HG02610 (cell line): ENCODE measurements around the gene IQCN.
"Not testable (repeated sequence)": the region's sequence is repeated elsewhere in the genome, so short reads cannot be mapped to it uniquely, and the experiment has no call there.

Source experiments
- ATAC-seq: cut with Tn5 transposase; IDR thresholded peaks from one replicate; pipeline ENCODE4 v1.9.1; 2021; ENCODE audit warnings: mild to moderate bottlenecking, moderate library complexity; ENCODE audit not compliant: unreplicated experiment

IQCN gene

DNA sequence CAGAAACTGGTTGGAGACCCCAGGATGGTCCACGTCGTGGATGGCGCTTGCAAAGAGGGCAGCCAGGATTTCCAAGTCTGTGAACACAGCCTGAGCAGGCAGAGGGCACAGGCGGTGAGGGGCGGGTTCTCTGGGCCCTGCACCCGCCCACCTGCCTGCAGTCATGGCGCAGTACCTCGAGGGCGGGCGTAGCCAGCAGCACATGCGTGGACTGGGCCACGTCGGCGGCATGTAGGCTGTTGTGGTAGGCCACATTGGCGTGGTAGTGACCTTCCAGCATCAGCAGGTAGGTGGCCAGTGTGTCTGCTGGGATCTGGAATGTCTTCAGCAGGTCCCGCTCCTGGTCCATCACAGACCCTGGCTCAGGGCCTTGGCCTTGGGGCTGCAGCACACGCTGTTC, 56.1 kb downstream of the IQCN start:
- ATAC-seq = no peak

GRCh38 chr19:18216789-18217188, 57.5 kb downstream of the IQCN start:
- no peak for ATAC-seq

DNA sequence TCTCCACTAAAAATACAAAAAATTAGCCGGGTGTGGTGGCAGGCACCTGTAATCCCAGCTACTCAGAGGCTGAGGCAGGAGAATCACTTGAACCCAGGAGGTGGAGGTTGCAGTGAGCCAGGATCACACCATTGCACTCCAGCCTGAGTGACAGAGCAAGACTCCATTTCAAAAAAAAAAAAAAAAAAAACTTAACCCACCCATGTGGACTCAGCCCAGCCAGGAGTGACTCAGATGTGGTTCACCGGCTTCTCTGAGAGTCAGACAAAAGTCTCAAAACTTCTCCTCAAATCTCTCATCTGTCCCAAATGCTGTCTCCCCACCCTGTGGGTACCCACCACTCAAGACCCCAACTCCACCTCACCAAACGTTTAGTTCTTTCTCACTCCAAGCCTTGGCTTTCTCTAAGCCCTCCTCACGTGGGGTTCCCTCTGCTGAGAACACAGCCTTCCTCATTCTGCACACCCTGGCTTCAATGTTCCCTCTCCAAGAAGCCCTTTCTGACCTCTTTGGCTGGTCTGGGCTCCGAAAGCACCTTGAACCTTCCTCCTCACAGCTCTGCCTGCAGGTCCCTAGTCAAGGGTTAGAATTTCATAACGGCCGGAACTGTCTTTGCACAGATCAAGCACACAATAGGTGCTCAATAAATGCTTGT, 59.3 kb downstream of the IQCN start:
- no peak for ATAC-seq

DNA sequence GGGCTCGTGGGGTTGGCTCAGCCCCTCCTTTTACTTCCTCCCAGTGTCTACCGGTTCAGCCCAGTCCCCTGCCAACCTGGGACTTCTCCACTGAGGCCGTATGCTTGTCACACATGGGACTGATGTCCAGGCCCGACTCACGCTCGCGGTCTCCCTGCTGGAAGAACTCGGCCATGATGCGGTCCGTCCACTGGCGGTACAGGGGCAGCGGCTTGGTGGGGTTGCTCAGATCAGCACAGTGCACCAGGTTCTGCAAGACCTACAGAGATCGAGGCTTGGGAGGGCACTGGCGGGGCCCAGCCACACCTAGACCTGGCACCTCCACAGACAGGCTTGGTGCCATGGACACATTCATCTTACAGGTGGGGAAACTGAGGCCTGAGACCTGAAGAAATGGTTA, 62.6 kb downstream of the IQCN start:
- no peak for ATAC-seq

- ATAC-seq = not testable (repeated sequence)
Measured at GRCh38 chr19:18209912-18210311, 64.3 kb downstream of the IQCN start.

DNA sequence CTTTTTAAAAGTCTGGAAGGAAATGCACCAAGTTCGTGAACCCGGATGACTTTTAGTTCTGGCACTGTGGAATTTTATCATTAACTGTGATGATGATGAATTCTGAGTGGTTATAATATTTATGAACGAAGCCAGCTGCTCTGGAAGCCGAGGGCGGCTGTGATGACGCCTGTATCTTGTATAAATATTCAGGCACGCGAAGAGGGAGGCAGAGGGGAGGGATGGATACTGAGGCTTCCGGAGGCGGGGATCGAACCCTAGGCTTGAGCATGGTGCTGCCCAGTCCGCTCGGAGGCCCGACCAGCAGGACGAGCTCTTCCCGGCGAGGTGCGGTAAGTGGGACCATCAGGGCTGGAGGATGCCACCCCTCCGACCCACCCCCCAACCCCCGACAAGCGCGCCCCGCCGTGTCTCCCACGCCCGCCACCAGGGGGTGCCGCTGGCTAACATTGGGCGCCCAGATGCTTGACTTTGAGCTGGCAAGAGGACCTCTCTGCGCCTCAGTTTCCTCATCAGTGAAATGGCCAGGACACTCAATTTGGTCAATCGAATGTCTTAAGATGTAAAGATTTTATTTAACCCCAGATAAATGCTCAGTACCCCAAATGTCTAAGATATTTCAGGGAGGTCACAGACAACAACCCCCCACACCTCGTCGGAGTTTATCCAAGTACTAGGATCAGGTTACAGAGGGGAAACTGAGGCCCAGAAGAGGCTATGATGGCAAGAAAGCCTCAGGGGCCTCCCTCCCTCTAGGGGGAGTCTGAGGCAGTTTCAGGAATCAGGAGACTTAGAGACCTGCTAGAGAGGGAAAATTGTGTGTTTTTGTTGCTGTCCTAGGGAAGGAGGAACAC, 65.9 kb downstream of the IQCN start:
- ATAC-seq = no peak
